NB4 (cell line): ENCODE measurements around the gene APOBEC2.

ENCODE experiments used
- DNase-seq: peaks from one replicate; pipeline ENCODE4 v3.0.0; 2010; ENCODE audit warnings: low read depth
- H3K4me3 ChIP-seq: one replicate; pipeline ENCODE4 v1.5.1; 2011; ENCODE audit warnings: mild to moderate bottlenecking, low read depth, low read length, moderate library complexity
- MYC ChIP-seq: IDR thresholded peaks from 2 replicates; pipeline ENCODE4 v1.6.1; 2011; ENCODE audit warnings: low read depth, low read length
- POLR2A ChIP-seq: IDR thresholded peaks from 2 replicates; pipeline ENCODE4 v1.6.1; 2011; ENCODE audit warnings: mild to moderate bottlenecking; ENCODE audit not compliant: insufficient read length; ENCODE audit errors: extremely low read depth
- TF ChIP-seq, protein P1 (sequence below): IDR thresholded peaks from one replicate; pipeline ENCODE4 v1.5.1; 2012; ENCODE audit warnings: low read depth, low read length
- TF ChIP-seq, protein P2 (sequence below): IDR thresholded peaks from 2 replicates; pipeline ENCODE4 v1.6.1; 2011; ENCODE audit warnings: low read depth, low read length

The APOBEC2 gene

DNA sequence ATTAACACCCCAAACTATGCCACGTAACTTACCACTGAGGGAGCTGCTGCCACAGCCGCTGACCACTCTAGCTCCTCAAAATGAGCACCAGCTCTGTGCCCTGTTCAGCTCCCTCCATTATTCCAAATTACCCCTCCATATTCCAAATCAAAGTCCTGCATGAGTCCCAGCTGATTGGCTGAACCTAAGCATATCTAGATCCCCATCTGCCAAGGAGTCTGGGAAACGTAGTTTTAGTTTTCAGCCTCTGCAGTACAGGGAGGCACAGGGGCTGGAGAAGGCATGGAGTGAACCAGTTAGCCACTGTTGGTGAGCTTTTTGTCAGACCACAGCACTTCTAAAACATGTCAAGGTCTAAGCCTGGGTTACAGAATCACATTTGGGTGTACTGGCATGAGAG is 29.9 kb upstream of the APOBEC2 start:
- TF ChIP-seq POLR2A (no peak), MYC (no peak)
- TF ChIP-seq, protein P1, sequence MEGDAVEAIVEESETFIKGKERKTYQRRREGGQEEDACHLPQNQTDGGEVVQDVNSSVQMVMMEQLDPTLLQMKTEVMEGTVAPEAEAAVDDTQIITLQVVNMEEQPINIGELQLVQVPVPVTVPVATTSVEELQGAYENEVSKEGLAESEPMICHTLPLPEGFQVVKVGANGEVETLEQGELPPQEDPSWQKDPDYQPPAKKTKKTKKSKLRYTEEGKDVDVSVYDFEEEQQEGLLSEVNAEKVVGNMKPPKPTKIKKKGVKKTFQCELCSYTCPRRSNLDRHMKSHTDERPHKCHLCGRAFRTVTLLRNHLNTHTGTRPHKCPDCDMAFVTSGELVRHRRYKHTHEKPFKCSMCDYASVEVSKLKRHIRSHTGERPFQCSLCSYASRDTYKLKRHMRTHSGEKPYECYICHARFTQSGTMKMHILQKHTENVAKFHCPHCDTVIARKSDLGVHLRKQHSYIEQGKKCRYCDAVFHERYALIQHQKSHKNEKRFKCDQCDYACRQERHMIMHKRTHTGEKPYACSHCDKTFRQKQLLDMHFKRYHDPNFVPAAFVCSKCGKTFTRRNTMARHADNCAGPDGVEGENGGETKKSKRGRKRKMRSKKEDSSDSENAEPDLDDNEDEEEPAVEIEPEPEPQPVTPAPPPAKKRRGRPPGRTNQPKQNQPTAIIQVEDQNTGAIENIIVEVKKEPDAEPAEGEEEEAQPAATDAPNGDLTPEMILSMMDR = no peak
- TF ChIP-seq, protein P2, sequence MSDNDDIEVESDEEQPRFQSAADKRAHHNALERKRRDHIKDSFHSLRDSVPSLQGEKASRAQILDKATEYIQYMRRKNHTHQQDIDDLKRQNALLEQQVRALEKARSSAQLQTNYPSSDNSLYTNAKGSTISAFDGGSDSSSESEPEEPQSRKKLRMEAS = no peak
- DNase-seq = no peak
- H3K4me3 ChIP-seq = no peak overlapping the region

DNA sequence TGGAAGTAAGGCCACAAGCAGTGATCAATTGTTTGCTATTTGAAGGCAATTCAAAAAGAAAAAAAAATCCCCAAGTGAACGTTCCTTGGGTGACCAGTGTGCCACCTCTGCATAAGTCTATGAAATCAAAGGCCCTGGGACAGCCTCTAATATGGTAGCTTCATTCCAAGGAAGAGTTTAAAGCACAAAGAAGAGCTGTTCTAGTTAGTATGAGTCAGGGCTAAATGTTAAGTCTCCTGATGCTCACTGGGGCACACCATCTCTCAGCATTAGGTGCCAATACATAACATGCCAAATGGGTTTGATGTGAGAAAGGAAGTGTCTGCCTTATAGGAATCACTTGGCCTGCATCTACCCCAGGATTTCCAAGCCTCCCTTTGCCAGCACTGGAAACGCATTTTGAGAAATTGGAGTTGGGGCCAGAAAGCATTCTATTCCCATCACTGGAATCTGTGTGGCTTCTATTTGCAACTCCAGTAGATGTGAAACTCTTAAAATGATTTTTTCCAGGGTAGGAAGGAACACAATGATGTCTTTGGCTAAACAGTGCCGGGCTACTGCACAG is 27.0 kb upstream of the APOBEC2 start:
- H3K4me3 ChIP-seq = no peak overlapping the region
- no peak for DNase-seq
- TF ChIP-seq, protein P1 = no peak
- TF ChIP-seq, protein P2 = no peak
- TF ChIP-seq POLR2A = no peak

DNA sequence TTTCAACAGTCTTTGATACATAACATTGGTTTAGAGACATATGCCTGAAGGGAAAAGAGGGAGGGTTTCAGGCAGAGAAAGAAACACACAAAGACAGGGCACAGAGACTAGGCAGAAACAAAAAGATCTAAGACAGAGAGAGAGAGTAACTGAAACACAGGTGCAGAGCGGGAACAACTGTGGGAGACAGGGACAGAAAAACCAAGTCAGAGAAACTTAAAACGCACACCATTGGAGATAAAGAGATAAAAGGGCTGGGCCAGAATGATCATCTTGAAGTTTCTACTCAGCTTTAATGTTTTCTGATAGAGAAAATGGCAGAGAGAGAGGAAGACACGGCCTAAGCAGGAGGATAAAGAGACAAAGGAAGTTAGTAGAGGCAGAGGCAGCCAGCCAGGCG is 25.8 kb upstream of the APOBEC2 start:
- peak overlapping the region; percentile 17 for H3K4me3 ChIP-seq
- TF ChIP-seq POLR2A (no peak), MYC (no peak)
- TF ChIP-seq, protein P2 = no peak
- TF ChIP-seq, protein P1 = no peak

DNA sequence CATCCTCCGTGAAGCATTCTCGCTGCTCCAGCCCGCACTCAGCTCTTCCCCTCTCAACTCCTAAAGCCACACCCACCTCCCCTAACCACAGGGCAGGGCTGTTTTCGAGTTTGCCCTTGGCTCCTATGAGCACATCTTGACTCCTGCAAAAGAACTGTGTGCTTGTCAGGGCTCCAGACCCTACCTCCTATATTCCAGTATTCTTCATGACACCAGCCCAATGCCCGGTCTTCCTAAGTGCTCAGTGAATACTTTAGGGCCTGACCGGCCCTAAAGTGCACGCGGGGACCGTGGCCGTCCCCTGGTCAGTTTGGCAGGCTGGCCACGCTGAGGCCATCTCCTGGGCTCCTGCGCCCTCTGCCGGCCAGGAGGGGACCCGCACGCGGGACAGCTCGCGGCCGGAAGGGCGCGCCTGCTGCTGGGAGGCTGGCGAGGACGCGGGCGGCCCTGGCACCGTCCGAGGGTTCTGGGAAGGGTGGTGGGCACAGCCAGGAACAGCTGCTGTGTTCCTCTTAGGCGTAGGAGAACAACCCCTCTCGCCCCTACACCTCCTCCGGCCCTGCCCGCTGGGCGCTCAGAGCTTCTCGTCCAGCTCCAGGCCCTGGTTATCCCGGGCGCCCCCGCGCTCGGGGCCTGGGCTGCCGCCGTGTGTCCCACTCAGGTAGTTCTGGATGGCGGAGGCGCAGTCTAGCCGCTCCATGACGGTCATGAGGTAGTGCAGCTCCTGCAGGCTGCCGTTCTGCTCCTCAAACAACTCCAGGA is 25.0 kb upstream of the APOBEC2 start:
- TF ChIP-seq MYC = no peak
- TF ChIP-seq, protein P1 = peak; percentile 90
- DNase-seq = peak; percentile 75
- peak overlapping the region; percentile 17 for H3K4me3 ChIP-seq

More for the DNA sequence above, 25.8 kb upstream of the APOBEC2 start:
- no peak for DNase-seq

DNA sequence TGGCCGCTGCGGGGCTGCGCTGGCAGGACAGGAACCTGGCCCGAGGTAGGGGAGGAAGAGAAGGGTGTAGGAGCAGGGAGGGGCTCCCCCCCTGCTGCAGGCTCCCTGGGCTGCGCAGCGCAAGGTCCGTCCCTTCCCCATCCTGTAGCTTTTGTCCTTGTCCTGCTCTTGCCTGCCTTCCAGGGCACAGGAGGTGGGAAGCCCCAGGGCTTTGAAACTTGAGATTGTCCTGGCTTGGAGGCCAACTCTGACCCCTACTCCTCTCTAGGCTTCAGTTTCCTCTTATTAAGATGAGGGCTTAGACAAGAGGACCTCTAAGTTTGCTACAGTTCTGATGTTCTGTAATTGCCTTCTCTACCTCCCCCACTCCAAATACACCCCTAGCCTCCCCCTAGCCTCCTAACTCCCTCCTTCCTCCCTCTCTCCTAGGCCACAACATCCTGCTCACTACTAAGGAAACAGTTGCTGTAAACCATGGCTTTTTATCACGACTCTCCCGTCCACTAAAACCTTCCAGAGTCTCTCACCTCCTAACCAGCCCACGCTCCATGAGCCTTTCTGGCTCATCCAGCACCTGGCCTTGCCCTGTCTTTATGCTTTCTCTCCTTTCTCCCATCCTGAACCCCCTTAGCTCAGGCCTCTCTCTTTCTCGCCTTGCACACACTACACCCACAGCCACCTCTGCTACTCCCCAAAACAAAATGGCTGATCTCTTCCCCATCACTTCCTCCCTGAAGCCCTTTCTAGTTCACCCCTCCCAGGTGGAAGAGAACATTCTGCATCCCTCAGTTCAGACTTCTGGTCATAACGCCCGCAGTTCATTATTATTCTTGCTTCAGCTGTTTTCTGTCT is 24.2 kb upstream of the APOBEC2 start:
- TF ChIP-seq, protein P2 = no peak
- TF ChIP-seq POLR2A = no peak
- no peak for TF ChIP-seq MYC
- TF ChIP-seq, protein P1 = no peak
- no peak overlapping the region for H3K4me3 ChIP-seq
- peak; percentile 42 for DNase-seq
